M059J (cell line): ENCODE measurements around the gene PRKAG1. TPM values are rescaled to one million over a fixed set of nuclear protein-coding genes. Genes with fewer than 3 reads are reported as not detected.
"Not testable (repeated sequence)": the region's sequence is repeated elsewhere in the genome, so short reads cannot be mapped to it uniquely, and the experiment has no call there.

Experiments
- DNase-seq: peaks from one replicate; pipeline ENCODE4 v3.0.0-alpha.2; 2012; ENCODE audit warnings: low read depth
- total RNA-seq: library from RNA; depleted of rRNA; stranded (reverse); fragments of >200 nt; shearing (Covaris generic); gene quantifications from 2 replicates; pipeline ENCODE4 v1.2.3, GENCODE V29; 2014; rRNA removed

PRKAG1 gene
- total RNA-seq = 56.0 and 59.3 TPM in 2 replicates

DNA sequence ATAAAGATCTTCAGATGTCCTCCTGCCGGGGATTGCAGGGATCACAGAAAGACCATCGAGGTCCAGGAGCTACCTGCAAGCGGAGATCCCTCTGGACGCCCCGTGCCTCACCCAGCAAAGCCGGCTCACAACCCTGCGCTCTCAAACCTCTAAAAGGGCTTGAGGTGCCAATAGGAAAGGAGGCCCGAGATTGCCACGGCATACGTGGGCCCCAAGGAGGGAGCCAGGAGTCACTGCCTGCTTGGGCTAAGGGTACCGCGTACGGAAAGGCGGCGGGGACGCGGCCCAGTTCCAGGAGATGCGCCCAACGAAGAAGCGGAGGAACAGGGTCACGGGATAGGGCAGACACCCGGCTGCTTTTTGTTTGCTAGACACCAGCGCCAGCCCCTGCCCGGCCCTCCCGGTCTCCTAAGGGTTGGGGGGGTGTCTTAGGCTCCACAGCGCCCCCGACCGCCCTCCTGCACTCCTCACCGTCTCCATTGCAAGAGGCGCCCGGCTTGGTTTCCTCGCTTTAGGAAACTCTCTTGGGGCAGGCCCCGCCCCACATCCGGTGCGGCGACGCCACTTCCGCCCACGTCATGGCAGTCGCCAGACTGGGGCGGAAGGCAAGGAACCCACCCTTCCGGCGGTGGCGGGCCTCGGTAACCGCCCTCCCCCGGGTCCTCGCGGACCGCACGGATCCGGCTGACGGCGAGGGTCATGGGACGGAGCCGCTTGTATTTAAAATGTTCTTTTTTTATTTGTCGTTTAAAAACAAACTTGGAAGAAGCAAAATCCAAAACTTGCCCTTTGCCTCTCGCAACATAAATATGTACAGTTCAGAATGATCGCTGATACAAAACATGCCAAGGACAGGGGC lies at the start of gene PRKAG1:
PRKAG1 (minus strand) TSS at position 516 of the 859 bp plus-strand sequence; CDS start at position 480, 36 bp downstream.
- DNase-seq = peak; percentile 95

- no peak for DNase-seq
Measured at GRCh38 chr12:49066120-49066519, 47.5 kb upstream of the PRKAG1 start.

DNA sequence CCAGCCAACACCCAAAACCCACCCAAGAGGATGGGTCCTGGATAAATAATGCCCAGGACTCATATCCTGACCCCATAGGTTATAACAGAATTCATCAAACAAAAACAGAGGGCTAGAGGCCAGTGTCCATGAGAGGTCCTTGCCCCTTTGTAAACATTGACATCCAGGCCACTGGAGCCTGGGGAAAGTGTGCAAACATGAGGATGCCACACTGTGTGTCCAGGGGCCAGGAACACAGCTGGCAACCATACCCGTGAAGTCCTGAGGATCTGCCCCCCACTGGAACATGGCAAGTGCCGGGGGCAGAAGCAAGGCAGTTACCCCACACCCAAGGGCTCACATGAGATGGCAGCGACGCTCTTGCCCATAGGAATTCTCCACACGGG lies 46.2 kb upstream of the PRKAG1 start:
- no peak for DNase-seq

DNA sequence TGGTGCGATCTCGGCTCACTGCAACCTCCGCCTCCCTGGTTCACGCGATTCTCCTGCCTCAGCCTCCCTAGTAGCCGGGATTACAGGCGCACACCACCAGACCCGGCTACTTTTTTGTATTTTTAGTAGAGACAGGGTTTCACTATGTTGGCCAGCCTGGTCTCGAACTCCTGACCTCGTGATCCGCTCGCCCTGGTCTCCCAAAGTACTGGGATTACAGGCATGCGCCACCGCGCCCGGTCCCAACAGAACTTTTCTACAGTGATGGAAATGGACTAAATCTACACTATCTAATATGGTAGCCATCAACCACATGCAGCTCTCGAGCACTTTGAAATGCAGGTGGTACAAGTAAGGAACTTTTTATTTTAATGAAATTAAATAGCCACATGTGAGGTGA lies 43.3 kb upstream of the PRKAG1 start:
- DNase-seq = not testable (repeated sequence)

DNA sequence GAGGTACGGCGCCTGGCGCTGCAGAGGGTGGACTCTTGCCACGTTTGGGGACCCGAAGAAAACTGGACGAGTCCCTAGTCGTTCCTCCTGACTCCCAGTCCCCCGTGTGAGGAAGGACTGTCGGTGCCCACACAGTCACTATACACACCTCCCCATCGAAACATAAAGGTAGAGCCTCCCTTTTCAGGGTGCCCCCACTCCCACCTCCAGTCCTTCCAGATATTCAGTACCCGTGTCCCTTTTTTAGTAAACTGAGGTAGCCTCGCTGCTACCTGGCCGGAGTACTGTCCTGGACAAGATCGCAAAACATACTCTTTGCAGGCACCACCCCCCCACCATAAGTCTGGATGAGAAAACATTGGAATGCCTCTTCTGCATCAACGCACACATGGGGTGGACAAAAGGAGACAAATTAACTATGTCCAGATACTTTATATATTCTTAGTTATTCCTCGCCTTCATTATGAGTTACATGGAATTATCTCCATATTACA lies 42.6 kb upstream of the PRKAG1 start:
- no peak for DNase-seq

DNA sequence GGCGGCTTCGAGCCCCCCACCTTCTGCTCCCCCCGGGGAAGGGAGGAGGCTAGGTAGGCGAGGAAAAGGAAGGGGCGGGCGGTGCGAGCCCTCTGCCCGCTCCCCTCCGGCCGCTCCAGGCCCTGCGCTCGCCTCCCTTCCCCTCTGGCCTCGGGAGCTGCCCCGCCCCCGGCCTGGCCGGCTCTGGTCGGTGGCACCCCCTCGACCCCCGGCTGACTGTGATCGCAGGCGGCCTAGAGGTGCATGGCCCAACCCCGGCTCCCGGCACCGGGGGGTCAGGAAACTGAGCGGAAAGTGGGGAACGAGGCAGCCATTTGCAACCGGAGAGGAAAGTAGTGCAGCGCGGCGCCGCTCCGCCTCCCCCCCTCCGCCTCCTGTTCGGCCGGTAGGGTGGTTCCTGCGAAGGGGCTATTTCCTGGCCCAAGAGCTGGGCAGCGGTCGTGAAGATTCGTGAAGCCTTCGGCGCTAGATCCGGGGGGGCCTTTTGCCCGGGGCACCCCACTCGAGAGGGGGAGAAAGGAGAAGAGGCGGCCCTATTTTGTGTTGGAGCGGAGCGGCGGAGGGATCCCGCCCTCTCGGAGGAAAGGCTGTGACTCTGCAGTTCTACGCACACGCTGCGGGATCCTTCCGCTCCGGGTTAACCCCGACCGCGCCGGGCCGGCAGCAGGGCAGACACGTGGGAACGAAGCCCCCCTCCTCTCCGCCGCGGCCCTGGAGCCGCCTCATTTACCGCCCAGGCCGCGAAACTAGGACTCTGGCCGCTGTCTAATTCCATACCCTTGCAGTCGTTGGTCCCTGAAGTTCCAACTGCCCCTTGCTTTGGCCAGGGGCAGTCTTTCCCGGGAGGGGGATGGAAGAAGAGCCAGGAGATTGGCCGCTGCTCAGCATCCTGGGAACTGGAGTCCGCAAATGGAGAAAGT lies 41.9 kb upstream of the PRKAG1 start, which contains the start of gene KMT2D:
KMT2D (minus strand) TSS at position 558 of the 920 bp plus-strand sequence. CDS start 5,470 bp downstream, outside the sequence.
- DNase-seq = peak; percentile 86

DNA sequence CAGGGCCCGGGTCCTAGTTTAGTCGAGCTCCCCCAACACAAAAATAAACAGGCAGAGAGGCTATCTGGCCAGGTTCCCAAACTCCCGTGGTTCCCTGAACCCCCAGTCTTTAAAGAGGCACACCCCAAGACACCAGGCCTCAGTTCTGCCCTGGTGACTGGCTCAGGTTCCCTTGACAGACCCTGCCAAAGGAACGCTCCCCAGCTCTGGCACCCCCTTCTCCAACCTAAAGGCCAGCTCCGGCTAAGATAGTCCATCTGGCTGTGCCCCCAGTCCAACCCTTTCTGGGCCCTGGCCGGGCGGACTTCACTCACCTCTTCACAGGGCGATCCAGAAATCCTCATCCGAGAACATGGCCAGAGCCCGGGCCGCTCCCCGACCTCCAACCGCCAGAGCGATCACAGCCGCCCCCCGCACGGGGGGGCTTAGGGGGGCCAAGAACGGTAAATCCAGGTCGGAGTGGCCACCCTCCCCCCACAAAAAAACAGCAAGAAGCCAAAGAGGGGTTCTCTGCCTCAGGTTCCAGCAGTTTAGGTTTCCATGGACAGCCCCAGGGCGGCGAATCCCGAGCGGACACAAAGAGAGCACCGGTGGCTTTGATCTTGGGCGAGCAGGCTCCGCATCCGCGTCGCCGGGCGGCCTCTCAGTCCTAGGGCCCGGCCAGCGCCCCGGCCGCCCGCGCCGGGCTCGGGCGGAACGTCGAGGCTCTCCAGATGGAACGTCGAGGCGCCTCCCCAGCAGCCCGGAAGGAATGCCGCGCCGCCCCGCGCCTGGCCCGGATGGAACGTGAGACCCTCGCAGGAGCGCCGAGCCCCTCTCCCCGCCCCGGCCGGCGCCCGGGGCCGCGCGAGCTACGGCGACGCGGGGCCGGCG lies 41.0 kb upstream of the PRKAG1 start:
- peak; percentile 30 for DNase-seq

GRCh38 chr12:49059045-49059298 lies 40.4 kb upstream of the PRKAG1 start:
- no peak for DNase-seq

- no peak for DNase-seq
Measured at GRCh38 chr12:49058366-49059044, 39.9 kb upstream of the PRKAG1 start.

GRCh38 chr12:49057888-49058287 lies 39.3 kb upstream of the PRKAG1 start:
- peak; percentile 7 for DNase-seq

- peak; percentile 43 for DNase-seq
Measured at GRCh38 chr12:49055978-49056754, 37.6 kb upstream of the PRKAG1 start.

DNA sequence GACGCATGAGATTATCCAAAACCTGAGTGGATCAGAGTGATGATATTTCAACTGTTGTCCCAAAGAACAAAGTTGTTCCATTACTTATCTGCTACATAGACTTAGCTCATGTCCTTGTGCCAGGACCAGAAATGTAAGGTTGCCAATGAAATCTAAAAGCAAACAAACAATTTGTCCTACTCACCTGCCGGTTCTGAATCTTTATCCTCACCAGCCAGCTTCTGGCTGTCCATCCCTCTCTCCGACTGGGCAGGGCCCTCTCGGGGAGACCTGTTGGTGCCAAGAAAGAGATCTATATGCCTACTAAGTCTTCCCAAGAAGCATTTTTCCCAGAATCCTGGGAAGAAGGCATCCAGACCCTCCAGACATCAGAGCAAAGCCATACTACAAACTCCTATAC lies 36.5 kb upstream of the PRKAG1 start:
- no peak for DNase-seq

DNA sequence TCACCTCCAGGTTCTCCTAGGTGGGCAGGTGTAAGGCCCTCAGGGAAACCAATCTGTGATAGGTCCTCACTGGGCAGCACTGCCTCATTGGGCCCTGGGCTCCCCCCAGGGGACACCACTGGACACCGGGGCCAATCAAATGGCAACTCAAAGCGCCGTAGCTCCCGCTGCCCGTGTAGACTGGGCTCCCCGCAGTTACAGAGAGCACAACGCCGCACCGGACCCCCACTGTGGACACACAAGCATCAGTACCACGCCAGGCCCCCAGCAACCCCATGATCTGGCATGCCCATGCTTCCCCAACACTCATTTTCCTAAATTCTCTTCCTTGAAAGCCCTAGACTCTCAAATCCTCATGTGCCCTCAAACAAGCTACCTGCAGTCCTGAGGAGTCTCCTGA lies 35.9 kb upstream of the PRKAG1 start:
- no peak for DNase-seq

DNA sequence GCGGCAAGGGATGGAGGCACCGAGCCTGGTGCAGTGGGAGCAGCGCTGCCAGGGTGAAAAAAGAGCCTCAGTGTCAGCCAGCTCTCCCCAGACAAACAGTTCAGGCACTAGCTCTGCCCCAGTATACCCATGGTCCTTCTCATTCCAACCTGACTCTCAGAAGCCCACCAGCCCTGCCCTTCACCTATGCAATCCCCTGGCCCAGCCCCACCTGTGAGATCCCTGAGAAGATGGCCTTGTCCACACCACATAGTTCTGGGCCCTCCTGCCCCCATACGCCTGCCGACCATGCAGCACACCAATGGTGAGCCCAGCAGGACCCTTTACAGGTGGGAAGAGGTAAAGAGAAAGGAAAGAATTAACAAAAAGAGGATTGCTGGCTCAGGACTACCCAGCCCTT lies 35.5 kb upstream of the PRKAG1 start:
- no peak for DNase-seq

- DNase-seq = no peak
Measured at GRCh38 chr12:49052451-49053208, 34.1 kb upstream of the PRKAG1 start.

DNA sequence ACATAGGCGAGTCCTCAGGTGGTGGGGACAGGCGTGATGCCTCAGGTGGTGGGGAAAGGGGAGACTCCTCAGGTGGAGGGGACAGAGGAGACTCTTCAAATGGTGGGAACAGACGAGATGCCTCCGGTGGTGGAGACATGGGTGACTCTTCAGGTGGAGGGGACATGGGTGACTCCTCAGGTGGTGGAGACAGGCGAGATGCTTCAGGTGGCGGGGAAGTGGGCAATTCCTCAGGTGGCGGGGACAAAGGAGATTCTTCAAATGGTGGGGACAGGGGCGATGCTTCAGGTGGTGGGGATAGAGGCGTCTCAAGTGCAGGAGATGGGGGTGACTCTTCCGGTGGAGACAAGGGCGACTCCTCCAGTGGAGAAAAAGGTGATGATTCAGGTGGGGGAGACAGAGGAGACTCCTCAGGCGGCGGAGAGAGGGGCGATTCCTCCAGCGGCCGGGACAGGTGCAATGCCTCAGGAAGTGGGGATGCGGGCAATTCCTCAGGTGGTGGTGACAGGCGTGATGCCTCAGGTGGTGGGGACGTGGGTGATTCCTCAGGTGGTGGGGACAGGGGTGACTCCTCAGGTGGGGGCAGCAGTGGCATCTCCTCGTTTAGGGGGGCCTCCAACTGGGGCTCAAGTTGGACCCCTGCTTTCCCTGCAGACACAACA lies 33.3 kb upstream of the PRKAG1 start:
- no peak for DNase-seq

DNA sequence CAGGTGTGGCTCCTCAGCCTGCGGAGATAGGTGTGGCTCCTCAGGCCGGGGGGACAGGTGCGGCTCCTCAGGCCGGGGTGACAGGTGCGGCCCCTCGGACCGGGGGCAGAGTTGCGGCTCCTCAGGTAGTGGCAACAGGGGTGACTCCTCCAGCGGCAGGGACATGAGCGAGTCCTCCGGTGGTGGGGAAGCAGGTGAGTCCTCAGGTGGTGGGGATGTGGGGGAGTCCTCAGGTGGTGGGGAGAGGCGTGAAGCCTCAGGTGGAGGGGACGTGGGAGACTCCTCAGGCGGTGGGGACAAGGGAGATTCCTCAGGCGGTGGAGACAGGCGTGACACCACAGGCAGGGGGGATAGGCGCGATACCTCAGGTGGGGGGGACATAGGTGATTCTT lies 32.8 kb upstream of the PRKAG1 start:
- no peak for DNase-seq

DNA sequence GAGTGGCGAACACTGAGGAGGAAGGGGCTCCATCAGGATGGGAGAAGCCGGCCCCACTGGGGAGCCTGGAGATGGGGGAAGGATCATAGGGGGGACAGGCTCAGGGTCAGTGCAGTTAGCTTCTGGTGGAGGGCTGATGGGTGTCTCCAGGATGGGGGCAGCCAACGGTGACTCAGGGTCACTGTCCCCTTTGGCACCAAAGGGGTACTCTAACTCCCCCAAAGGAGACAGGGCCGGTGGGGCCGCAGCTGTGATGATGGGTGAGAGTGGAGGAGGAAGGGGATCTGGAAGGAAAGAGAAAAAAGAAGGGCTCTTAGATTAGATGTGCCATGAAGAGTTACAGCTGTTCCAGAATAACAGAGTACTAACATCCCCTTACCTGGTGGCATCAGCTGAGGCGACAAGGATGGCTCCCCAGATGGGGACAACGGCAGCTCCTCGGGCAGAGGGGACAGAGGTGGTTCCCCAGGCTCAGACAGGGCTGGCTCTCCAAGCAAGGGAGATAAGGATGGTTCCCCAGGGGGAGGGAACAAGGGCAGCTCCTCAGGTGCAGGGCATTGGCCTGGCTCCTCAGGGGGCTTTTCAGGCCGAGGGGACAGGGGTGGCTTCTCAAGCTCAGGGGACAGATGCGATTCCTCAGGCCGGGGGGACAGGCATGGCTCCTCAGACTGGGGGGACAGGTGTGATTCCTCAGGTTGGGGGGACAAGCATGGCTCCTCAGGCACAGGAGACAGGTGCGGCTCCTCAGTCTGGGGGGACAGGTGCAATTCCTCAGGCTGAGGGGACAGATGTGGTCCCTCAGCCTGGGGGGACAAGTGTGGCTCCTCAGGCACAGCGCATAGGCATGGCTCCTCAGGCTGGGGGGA lies 32.2 kb upstream of the PRKAG1 start:
- no peak for DNase-seq
